NCI-H146 treated with DMSO at 0.1 percent for 48 hours (cell line): Measurements from ENCODE around the gene PDXK.

Experiments
- DNase-seq: peaks from one replicate; lab custom pipeline; 2025; ENCODE audit not compliant: unreplicated experiment; lab: John Stamatoyannopoulos, UW

Gene PDXK

GRCh38 chr21:43779660-43780059 is 60.7 kb downstream of the PDXK start:
- peak; percentile 13 for DNase-seq

- no peak for DNase-seq
Measured at GRCh38 chr21:43781846-43782245, 62.9 kb downstream of the PDXK start.

- no peak for DNase-seq
Measured at GRCh38 chr21:43782431-43783097, 63.6 kb downstream of the PDXK start.

- DNase-seq, result no peak
Measured at GRCh38 chr21:43783098-43783700, 64.3 kb downstream of the PDXK start.

GRCh38 chr21:43785134-43785533 is 66.2 kb downstream of the PDXK start:
- DNase-seq, result no peak

GRCh38 chr21:43786300-43786806 is 67.4 kb downstream of the PDXK start:
- no peak for DNase-seq

GRCh38 chr21:43786807-43787440 is 68.0 kb downstream of the PDXK start:
- no peak for DNase-seq

GRCh38 chr21:43789276-43790009 is 70.5 kb downstream of the PDXK start, which contains the start of gene RRP1:
Gene RRP1, plus strand, starts transcription at chr21:43789577. Its CDS starts 53 bp downstream, at chr21:43789630.
- DNase-seq, result peak; percentile 35

GRCh38 chr21:43790010-43790524 is 71.1 kb downstream of the PDXK start:
- peak; percentile 8 for DNase-seq

GRCh38 chr21:43792406-43792805 is 73.5 kb downstream of the PDXK start:
- no peak for DNase-seq

GRCh38 chr21:43793243-43793642 is 74.3 kb downstream of the PDXK start:
- no peak for DNase-seq

GRCh38 chr21:43794311-43794710 is 75.4 kb downstream of the PDXK start:
- no peak for DNase-seq

GRCh38 chr21:43794857-43795256 is 75.9 kb downstream of the PDXK start:
- DNase-seq, result no peak

- DNase-seq, result no peak
Measured at GRCh38 chr21:43797415-43797814, 78.5 kb downstream of the PDXK start.

GRCh38 chr21:43797925-43798715 is 79.2 kb downstream of the PDXK start:
- no peak for DNase-seq

- DNase-seq, result no peak
Measured at GRCh38 chr21:43799301-43799840, 80.4 kb downstream of the PDXK start.

GRCh38 chr21:43800124-43800523 is 81.2 kb downstream of the PDXK start:
- DNase-seq, result no peak

GRCh38 chr21:43800566-43800965 is 81.6 kb downstream of the PDXK start:
- DNase-seq, result no peak

- DNase-seq, result no peak
Measured at GRCh38 chr21:43801006-43801783, 82.3 kb downstream of the PDXK start.
